Fibroblast of skin of scalp (primary cell): ENCODE measurements around the gene GBGT1. TPM values are rescaled to one million over a fixed set of nuclear protein-coding genes. Genes with fewer than 3 reads are reported as not detected.
"Not testable (repeated sequence)": the region's sequence is repeated elsewhere in the genome, so short reads cannot be mapped to it uniquely, and the experiment has no call there.

Experiments used
- DNase-seq: peaks from one replicate; pipeline ENCODE4 v3.0.0-alpha.2; 2013
- polyA plus RNA-seq, 2 experiments: library from polyadenylated mRNA; unstranded; fragments of 120-200 nt; gene quantifications; one replicate each; pipeline ENCODE4 v1.2.1, GENCODE V29; 2013; ENCODE audit not compliant: insufficient read length in 2 of 2

GBGT1 gene
- polyA plus RNA-seq (2013, experiment 1 of 2; ENCODE audit: insufficient read length), result 4.5 TPM
- polyA plus RNA-seq (2013, experiment 2 of 2; ENCODE audit: insufficient read length), result 3.6 TPM

GRCh38 chr9:133163504-133164172 lies at the start of gene GBGT1:
GBGT1 (minus strand) TSS chr9:133163914; CDS start chr9:133162412, 1,502 bp downstream.
- DNase-seq, result peak; percentile 30

GRCh38 chr9:133210609-133211008 lies 46.9 kb upstream of the GBGT1 start:
- DNase-seq, result no peak

GRCh38 chr9:133210202-133210532 lies 46.5 kb upstream of the GBGT1 start:
- DNase-seq, result no peak

- not testable (repeated sequence) for DNase-seq
These were observed 45.9 kb upstream of the GBGT1 start for GRCh38 chr9:133209327-133210201.

- not testable (repeated sequence) for DNase-seq
These were observed 45.2 kb upstream of the GBGT1 start, which contains the start of gene OBP2B for GRCh38 chr9:133208880-133209300. OBP2B (minus strand) TSS chr9:133209250; CDS start chr9:133209199, 51 bp downstream.

GRCh38 chr9:133208171-133208879 lies 44.6 kb upstream of the GBGT1 start:
- not testable (repeated sequence) for DNase-seq

- DNase-seq, result no peak
These were observed 43.9 kb upstream of the GBGT1 start for GRCh38 chr9:133207540-133208170.

- DNase-seq, result no peak
These were observed 43.4 kb upstream of the GBGT1 start for GRCh38 chr9:133207021-133207531.

- no peak for DNase-seq
These were observed 42.5 kb upstream of the GBGT1 start for GRCh38 chr9:133205996-133206931.

- not testable (repeated sequence) for DNase-seq
These were observed 41.8 kb upstream of the GBGT1 start for GRCh38 chr9:133205481-133205887.

GRCh38 chr9:133204993-133205336 lies 41.3 kb upstream of the GBGT1 start:
- DNase-seq, result no peak

- DNase-seq, result no peak
These were observed 40.8 kb upstream of the GBGT1 start for GRCh38 chr9:133204335-133204992.

- no peak for DNase-seq
These were observed 39.9 kb upstream of the GBGT1 start for GRCh38 chr9:133203506-133204075.

- DNase-seq, result no peak
These were observed 39.2 kb upstream of the GBGT1 start for GRCh38 chr9:133202688-133203453.

GRCh38 chr9:133202145-133202513 lies 38.4 kb upstream of the GBGT1 start:
- no peak for DNase-seq

GRCh38 chr9:133201424-133202144 lies 37.9 kb upstream of the GBGT1 start:
- no peak for DNase-seq

- DNase-seq, result no peak
These were observed 36.9 kb upstream of the GBGT1 start for GRCh38 chr9:133200631-133201030.

GRCh38 chr9:133199648-133200321 lies 36.1 kb upstream of the GBGT1 start:
- DNase-seq, result peak; percentile 9
